K562 (cell line): ENCODE measurements around the gene GPATCH2L. TPM values are rescaled to one million over a fixed set of nuclear protein-coding genes. Genes with fewer than 3 reads are reported as not detected.

ENCODE experiments used
- ATAC-seq: fragments of 200-7000 bp; cut with Tn5 transposase; 3 replicates; pipeline ENCODE4 v1.9.1; 2020; ENCODE audit warnings: moderate library complexity
- BruUV-seq: library from RNA; stranded (reverse); fragments of 400-500 nt; replicated peaks from 2 replicates; lab custom pipeline; 2021; lab: Mats Ljungman, UMichigan
- CTCF ChIA-PET: fragments of 300-600 bp; formaldehyde crosslinking; extraction: SDS; loops from one replicate; lab custom pipeline; 2021; ENCODE audit warnings: low intra/inter-chr PET ratio; lab: Yijun Ruan, JAX
- POLR2A ChIA-PET: fragments of 300-600, 350-650 bp; sonication (Branson Sonifier 250); formaldehyde crosslinking; extraction: SDS; loops from one replicate; lab custom pipeline; 2021; ENCODE audit warnings: antibody characterized with exemption, inconsistent platforms; lab: Yijun Ruan, JAX
- DNase-seq, 4 experiments: peaks; one replicate each; pipeline versions ENCODE4 v3.0.0 to v3.0.0-alpha.2; 2011 to 2018; ENCODE audit warnings: low spot score in 3 of 4, mixed read lengths in 3 of 4; ENCODE audit errors: extremely low read depth in 1 of 4
- FAIRE-seq: peaks from 2 replicates; lab custom pipeline; 2011; peaks lifted over from hg19 to GRCh38; lab: Jason Lieb, UNC
- H2AFZ ChIP-seq: 2 replicates; pipeline ENCODE4 v1.6.0; 2011; ENCODE audit warnings: low read depth, low read length, control low read depth, inconsistent platforms
- H3K27ac ChIP-seq: fragments of 200-600 bp; 3 replicates; pipeline ENCODE4 v1.8.0; 2011; ENCODE audit warnings: low read depth, mild to moderate bottlenecking, control low read depth, inconsistent platforms, low read length, moderate library complexity, mixed read lengths; ENCODE audit errors: extremely low read depth
- H3K27me3 ChIP-seq, 2 experiments: fragments of 300-600 bp in 1 of 2; 2 replicates in 1 of 2; 3 replicates in 1 of 2; pipeline versions ENCODE4 v1.6.0 to v1.8.0; 2011; ENCODE audit warnings: inconsistent platforms in 2 of 2, low read length in 2 of 2, mild to moderate bottlenecking in 1 of 2, mixed read lengths in 1 of 2, moderate library complexity in 1 of 2; ENCODE audit not compliant: control insufficient read depth in 2 of 2, insufficient read depth in 2 of 2
- H3K36me3 ChIP-seq: fragments of 300-600 bp; 3 replicates; pipeline ENCODE4 v1.8.0; 2011; ENCODE audit warnings: mild to moderate bottlenecking, low read length, inconsistent platforms; ENCODE audit not compliant: control insufficient read depth, insufficient read depth
- H3K4me1 ChIP-seq, 2 experiments: fragments of 200-600 bp in 1 of 2; replicated peaks in 1 of 2; 2 replicates in 1 of 2; 3 replicates in 1 of 2; pipeline versions ENCODE4 v1.5.1 to v1.8.0; 2011; ENCODE audit warnings: inconsistent platforms in 2 of 2, low read length in 2 of 2, mild to moderate bottlenecking in 1 of 2, mixed read lengths in 1 of 2, moderate library complexity in 1 of 2; ENCODE audit not compliant: control insufficient read depth in 2 of 2, insufficient read depth in 2 of 2
- H3K4me2 ChIP-seq: 2 replicates; pipeline ENCODE4 v1.6.1; 2011; ENCODE audit warnings: low read length, control low read depth, inconsistent platforms, mixed read lengths; ENCODE audit not compliant: insufficient read depth
- H3K4me3 ChIP-seq: fragments of 200-600 bp; sonication (generic), shearing (Covaris generic); 2 replicates; pipeline ENCODE4 v1.5.1; 2016; ENCODE audit warnings: control low read depth, inconsistent platforms
- H3K79me2 ChIP-seq: fragments of 200-600 bp; 3 replicates; pipeline ENCODE4 v1.8.0; 2011; ENCODE audit warnings: low read length, inconsistent platforms; ENCODE audit not compliant: control insufficient read depth, insufficient read depth
- H3K9ac ChIP-seq, 2 experiments: 2 replicates each; pipeline versions ENCODE4 v1.6.0 to v1.6.1; 2011; ENCODE audit warnings: low read depth in 2 of 2, low read length in 2 of 2, control low read depth in 1 of 2, inconsistent platforms in 1 of 2, mild to moderate bottlenecking in 1 of 2, mixed read lengths in 1 of 2; ENCODE audit not compliant: insufficient read depth in 1 of 2
- H3K9me1 ChIP-seq: one replicate; pipeline ENCODE4 v1.6.0; 2011; ENCODE audit warnings: inconsistent platforms, mild to moderate bottlenecking, low read length, moderate library complexity; ENCODE audit not compliant: control insufficient read depth, insufficient read depth
- H3K9me3 ChIP-seq: replicated peaks from 2 replicates; pipeline ENCODE4 v1.5.1; 2011; ENCODE audit warnings: low read depth, low read length, inconsistent platforms; ENCODE audit not compliant: control insufficient read depth, insufficient read depth
- H4K20me1 ChIP-seq: replicated peaks from 2 replicates; pipeline ENCODE4 v1.6.1; 2011; ENCODE audit warnings: low read length, inconsistent platforms, mixed read lengths; ENCODE audit not compliant: control insufficient read depth, insufficient read depth
- ASH1L ChIP-seq: fragments of 450-650 bp; IDR thresholded peaks from 2 replicates; pipeline ENCODE4 v1.6.1; 2018; ENCODE audit warnings: borderline replicate concordance, mild to moderate bottlenecking, low read depth; ENCODE audit not compliant: partially characterized antibody
- BRCA1 ChIP-seq, 2 experiments: fragments of 450-650 bp in 1 of 2; sonication (generic) in 1 of 2; formaldehyde crosslinking in 1 of 2; IDR thresholded peaks; 2 replicates each; pipeline versions ENCODE4 v1.5.0 to v1.6.1; 2017 to 2020; ENCODE audit warnings: mild to moderate bottlenecking in 1 of 2, missing genetic modification reagents in 1 of 2
- GATAD2B ChIP-seq: fragments of 450-650 bp; IDR thresholded peaks from 2 replicates; pipeline ENCODE4 v1.6.1; 2017; ENCODE audit warnings: mild to moderate bottlenecking, borderline replicate concordance
- POLR3A ChIP-seq: IDR thresholded peaks from 2 replicates; pipeline ENCODE4 v1.6.1; 2011; ENCODE audit warnings: borderline replicate concordance, mild to moderate bottlenecking, moderate library complexity; ENCODE audit not compliant: insufficient read length, insufficient read depth; ENCODE audit errors: extremely low read depth
- PRMT5 ChIP-seq: sonication (generic); formaldehyde crosslinking; IDR thresholded peaks from 2 replicates; pipeline ENCODE4 v1.5.0; 2020; ENCODE audit warnings: missing genetic modification reagents
- ZBTB8A ChIP-seq: fragments of 450-650 bp; IDR thresholded peaks from 2 replicates; pipeline ENCODE4 v1.6.1; 2018; ENCODE audit warnings: mild to moderate bottlenecking, moderate library complexity; ENCODE audit not compliant: partially characterized antibody
- ZFP36 ChIP-seq: fragments of 150-350 bp; IDR thresholded peaks from 2 replicates; pipeline ENCODE4 v1.6.1; 2018; ENCODE audit warnings: low read length, low read depth; ENCODE audit not compliant: partially characterized antibody
- WGBS: fragments of 100-300 bp; shearing (Covaris generic); methylation state at CpG from one replicate; pipeline ENCODE4 v1.1.6; 2016; ENCODE audit warnings: low coverage, mixed read lengths; ENCODE audit not compliant: insufficient coverage; ENCODE audit errors: missing lambda C conversion rate; 5-methylcytosine and 5-hydroxymethylcytosine counted together
- in situ Hi-C: fragments of 300-500 bp; cut with MboI; formaldehyde crosslinking; loops from 4 replicates; pipeline ENCODE4 v1.15.0; 2018; ENCODE audit warnings: inconsistent platforms, mixed read lengths
- intact Hi-C: fragments of 100-400 bp; cut with micrococcal nuclease; formaldehyde crosslinking; loops from 2 replicates; pipeline ENCODE4 v1.14.2; 2022
- polyA plus RNA-seq, 8 experiments: library from polyadenylated mRNA; depleted of rRNA in 4 of 8; stranded (reverse) in 5 of 8; unstranded in 3 of 8; fragments of >200 nt; fragmentation: Nextera tagmentation in 2 of 8; fragmentation: Illumina TruSeq in 1 of 8; extraction: Ambion mirVana in 2 of 8; extraction: Trizol in 1 of 8; gene quantifications; 2 replicates each; pipeline versions ENCODE4 v1.2.1 to v1.2.3, GENCODE V29; 2011 to 2014; ENCODE audit warnings: inconsistent platforms in 1 of 8, missing spikeins in 1 of 8
- total RNA-seq, 7 experiments: library from RNA; depleted of rRNA in 6 of 7; stranded (reverse); fragments of >200 nt in 6 of 7; fragmentation: Illumina TruSeq in 2 of 7; extraction: Trizol in 2 of 7; gene quantifications; 2 replicates each; pipeline versions ENCODE4 v1.2.1 to v1.2.3, GENCODE V29; 2011 to 2021; ENCODE audit warnings: low replicate concordance in 1 of 7
- TF ChIP-seq, protein P1 (sequence below): fragments of 250-450 bp; sonication (Bioruptor Pico); IDR thresholded peaks from 2 replicates; pipeline ENCODE4 v1.5.0; 2021; ENCODE audit warnings: mild to moderate bottlenecking, borderline replicate concordance
- TF ChIP-seq, protein P2 (sequence below): fragments of 250-450 bp; sonication (Bioruptor Pico); IDR thresholded peaks from 2 replicates; pipeline ENCODE4 v1.8.0; 2022; ENCODE audit warnings: moderate library complexity, mild to moderate bottlenecking, inconsistent platforms
- TF ChIP-seq, protein P3 (sequence below): fragments of 250-450 bp; sonication (Bioruptor Pico); IDR thresholded peaks from 2 replicates; pipeline ENCODE4 v1.4.0; 2020; ENCODE audit warnings: mild to moderate bottlenecking, moderate library complexity, borderline replicate concordance
- TF ChIP-seq, protein P4 (sequence below): fragments of 450-650 bp; IDR thresholded peaks from 2 replicates; pipeline ENCODE4 v1.6.1; 2016; ENCODE audit warnings: low read depth, mild to moderate bottlenecking, moderate library complexity

GPATCH2L gene
- total and polyA plus RNA-seq, 9 of the 15 experiments (the other 6 are each of a cell fraction or from before 2014, with no cell fraction given): 13.1 to 39.6 (median 20.0) TPM

DNA sequence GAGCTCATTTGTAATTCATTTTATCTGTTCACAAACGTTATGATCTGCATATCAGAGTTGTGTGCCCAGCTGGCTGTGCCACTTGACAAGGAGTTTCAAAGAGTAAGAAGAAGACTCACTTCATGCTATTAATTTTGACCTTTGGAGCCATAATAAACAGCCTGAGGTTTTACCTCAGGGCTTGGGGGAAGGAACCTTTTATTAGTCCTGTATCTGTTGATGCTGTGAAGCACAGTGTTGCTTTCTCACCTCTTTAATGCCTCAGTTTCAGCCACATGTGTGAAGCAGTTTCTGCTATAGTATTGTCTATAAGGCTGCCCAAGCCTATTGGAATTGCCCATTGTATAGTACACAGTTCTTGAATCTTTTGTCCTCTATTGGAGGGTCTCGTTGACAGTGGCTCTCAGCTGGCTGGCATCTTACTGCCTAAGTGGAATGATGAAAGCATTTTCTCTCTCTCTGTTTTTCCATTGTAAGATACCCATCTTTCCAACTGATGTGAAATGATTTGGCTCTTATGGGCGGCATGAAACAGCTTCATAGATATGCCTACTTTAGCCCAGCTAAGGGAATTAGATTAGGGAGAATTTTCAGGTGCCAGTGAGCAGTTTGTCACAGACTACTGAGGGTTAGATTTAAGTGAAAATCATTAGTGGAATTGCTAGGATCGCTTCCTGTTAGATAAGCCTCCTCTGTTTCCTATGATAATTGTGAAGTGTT is 34.7 kb downstream of the GPATCH2L start:
- Histone ChIP-seq H4K20me1 (no peaks in the 10 kb centered on the region), H3K4me2 (no peak overlapping the region), H3K9me3 (no peaks in the 10 kb centered on the region), H3K36me3 (peaks cover 55% of the 10 kb centered on the region; the same call in 2 of the 3 replicates), H3K9me1 (no peaks in the 10 kb centered on the region), H3K79me2 (no peaks in the 10 kb centered on the region; the same call in 2 of the 3 replicates), H3K27me3 (no peaks in the 10 kb centered on the region), H3K9ac (no peak overlapping the region), H3K4me1 (no peaks in the 10 kb centered on the region), H3K27ac (no peak overlapping the region), H2AFZ (no peak overlapping the region), H3K4me3 (no peak overlapping the region)
- POLR2A ChIA-PET: no interaction called here
- in situ Hi-C loops (no loop called here), intact Hi-C loops (no loop called here)
- TF ChIP-seq, protein P1, sequence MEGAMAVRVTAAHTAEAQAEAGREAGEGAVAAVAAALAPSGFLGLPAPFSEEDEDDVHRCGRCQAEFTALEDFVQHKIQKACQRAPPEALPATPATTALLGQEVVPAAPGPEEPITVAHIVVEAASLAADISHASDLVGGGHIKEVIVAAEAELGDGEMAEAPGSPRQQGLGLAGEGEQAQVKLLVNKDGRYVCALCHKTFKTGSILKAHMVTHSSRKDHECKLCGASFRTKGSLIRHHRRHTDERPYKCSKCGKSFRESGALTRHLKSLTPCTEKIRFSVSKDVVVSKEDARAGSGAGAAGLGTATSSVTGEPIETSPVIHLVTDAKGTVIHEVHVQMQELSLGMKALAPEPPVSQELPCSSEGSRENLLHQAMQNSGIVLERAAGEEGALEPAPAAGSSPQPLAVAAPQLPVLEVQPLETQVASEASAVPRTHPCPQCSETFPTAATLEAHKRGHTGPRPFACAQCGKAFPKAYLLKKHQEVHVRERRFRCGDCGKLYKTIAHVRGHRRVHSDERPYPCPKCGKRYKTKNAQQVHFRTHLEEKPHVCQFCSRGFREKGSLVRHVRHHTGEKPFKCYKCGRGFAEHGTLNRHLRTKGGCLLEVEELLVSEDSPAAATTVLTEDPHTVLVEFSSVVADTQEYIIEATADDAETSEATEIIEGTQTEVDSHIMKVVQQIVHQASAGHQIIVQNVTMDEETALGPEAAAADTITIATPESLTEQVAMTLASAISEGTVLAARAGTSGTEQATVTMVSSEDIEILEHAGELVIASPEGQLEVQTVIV: no peak
- TF ChIP-seq GATAD2B (no peak), ZBTB8A (no peak), ZFP36 (no peak), POLR3A (no peak), PRMT5 (CRISPR knock-in tag) (no peak), BRCA1 (IDR thresholded peaks at IDR 0.05) (no peak), BRCA1 (CRISPR knock-in tag; IDR thresholded peaks at IDR 0.05) (no peak), ASH1L (no peak)
- TF ChIP-seq, protein P2, sequence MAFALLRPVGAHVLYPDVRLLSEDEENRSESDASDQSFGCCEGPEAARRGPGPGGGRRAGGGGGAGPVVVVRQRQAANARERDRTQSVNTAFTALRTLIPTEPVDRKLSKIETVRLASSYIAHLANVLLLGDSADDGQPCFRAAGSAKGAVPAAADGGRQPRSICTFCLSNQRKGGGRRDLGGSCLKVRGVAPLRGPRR (CRISPR knock-in tag): no peak
- TF ChIP-seq, protein P3, sequence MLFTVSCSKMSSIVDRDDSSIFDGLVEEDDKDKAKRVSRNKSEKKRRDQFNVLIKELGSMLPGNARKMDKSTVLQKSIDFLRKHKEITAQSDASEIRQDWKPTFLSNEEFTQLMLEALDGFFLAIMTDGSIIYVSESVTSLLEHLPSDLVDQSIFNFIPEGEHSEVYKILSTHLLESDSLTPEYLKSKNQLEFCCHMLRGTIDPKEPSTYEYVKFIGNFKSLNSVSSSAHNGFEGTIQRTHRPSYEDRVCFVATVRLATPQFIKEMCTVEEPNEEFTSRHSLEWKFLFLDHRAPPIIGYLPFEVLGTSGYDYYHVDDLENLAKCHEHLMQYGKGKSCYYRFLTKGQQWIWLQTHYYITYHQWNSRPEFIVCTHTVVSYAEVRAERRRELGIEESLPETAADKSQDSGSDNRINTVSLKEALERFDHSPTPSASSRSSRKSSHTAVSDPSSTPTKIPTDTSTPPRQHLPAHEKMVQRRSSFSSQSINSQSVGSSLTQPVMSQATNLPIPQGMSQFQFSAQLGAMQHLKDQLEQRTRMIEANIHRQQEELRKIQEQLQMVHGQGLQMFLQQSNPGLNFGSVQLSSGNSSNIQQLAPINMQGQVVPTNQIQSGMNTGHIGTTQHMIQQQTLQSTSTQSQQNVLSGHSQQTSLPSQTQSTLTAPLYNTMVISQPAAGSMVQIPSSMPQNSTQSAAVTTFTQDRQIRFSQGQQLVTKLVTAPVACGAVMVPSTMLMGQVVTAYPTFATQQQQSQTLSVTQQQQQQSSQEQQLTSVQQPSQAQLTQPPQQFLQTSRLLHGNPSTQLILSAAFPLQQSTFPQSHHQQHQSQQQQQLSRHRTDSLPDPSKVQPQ: no peak
- TF ChIP-seq, protein P4, sequence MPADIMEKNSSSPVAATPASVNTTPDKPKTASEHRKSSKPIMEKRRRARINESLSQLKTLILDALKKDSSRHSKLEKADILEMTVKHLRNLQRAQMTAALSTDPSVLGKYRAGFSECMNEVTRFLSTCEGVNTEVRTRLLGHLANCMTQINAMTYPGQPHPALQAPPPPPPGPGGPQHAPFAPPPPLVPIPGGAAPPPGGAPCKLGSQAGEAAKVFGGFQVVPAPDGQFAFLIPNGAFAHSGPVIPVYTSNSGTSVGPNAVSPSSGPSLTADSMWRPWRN: no peak
- no peak for FAIRE-seq
- BruUV-seq: no TSS peak
- CTCF ChIA-PET: no interaction called here
- DNase-seq: no peak
- 48% methylated on average over 4 of the region's 4 CpGs for WGBS
- no peak for ATAC-seq
